Kidney epithelial cell (primary cell): ENCODE measurements around the gene SNX19. TPM values are rescaled to one million over a fixed set of nuclear protein-coding genes. Genes with fewer than 3 reads are reported as not detected.

Experiments
- DNase-seq: peaks from one replicate; pipeline ENCODE4 v3.0.0-alpha.2; 2010; ENCODE audit warnings: low read depth
- H3K27me3 ChIP-seq: 2 replicates; pipeline ENCODE4 v1.6.0; 2011; ENCODE audit warnings: low read length; ENCODE audit not compliant: control insufficient read depth, insufficient read depth
- H3K36me3 ChIP-seq: 2 replicates; pipeline ENCODE4 v1.5.1; 2011; ENCODE audit warnings: low read length; ENCODE audit not compliant: control insufficient read depth, insufficient read depth
- H3K4me3 ChIP-seq: 2 replicates; pipeline ENCODE4 v1.5.1; 2011; ENCODE audit warnings: low read depth, mild to moderate bottlenecking, control low read depth, low read length
- total RNA-seq: library from RNA; depleted of rRNA; stranded (reverse); fragments of >200 nt; gene quantifications from 2 replicates; pipeline ENCODE4 v1.2.3, GENCODE V29; 2015
- TF ChIP-seq, protein P1 (sequence below): IDR thresholded peaks from 2 replicates; pipeline ENCODE4 v1.5.1; 2011; ENCODE audit warnings: mild to moderate bottlenecking, moderate library complexity, low read length, control low read depth, inconsistent platforms; ENCODE audit not compliant: insufficient read depth, poor library complexity, severe bottlenecking

The SNX19 gene
- total RNA-seq, 1 donor from 2014 or later = 96.1 TPM

DNA sequence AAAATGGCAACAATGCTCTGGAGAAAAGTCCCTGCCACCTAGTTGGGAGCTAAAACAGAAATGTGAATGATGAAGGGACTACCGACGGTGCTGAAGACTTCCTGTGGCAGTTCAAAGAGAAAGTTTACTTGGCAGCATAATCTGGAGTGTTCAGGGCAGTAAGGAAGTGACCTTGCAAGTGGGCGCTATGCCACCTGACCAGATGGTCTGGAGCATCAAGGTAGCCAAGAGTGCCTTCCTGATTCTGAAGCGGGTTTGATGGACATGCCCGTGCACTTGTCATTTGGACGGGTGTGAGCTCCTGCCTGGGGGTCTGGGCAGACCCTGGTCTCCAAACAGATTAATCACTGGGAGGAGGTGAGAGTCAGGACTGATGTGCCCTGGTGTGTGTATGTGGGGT lies 1.8 kb upstream of the SNX19 start:
- DNase-seq = no peak
- no peak overlapping the region for H3K4me3 ChIP-seq
- H3K36me3 ChIP-seq = no peaks in the 10 kb centered on the region
- no peaks in the 10 kb centered on the region for H3K27me3 ChIP-seq
- TF ChIP-seq, protein P1, sequence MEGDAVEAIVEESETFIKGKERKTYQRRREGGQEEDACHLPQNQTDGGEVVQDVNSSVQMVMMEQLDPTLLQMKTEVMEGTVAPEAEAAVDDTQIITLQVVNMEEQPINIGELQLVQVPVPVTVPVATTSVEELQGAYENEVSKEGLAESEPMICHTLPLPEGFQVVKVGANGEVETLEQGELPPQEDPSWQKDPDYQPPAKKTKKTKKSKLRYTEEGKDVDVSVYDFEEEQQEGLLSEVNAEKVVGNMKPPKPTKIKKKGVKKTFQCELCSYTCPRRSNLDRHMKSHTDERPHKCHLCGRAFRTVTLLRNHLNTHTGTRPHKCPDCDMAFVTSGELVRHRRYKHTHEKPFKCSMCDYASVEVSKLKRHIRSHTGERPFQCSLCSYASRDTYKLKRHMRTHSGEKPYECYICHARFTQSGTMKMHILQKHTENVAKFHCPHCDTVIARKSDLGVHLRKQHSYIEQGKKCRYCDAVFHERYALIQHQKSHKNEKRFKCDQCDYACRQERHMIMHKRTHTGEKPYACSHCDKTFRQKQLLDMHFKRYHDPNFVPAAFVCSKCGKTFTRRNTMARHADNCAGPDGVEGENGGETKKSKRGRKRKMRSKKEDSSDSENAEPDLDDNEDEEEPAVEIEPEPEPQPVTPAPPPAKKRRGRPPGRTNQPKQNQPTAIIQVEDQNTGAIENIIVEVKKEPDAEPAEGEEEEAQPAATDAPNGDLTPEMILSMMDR = no peak

DNA sequence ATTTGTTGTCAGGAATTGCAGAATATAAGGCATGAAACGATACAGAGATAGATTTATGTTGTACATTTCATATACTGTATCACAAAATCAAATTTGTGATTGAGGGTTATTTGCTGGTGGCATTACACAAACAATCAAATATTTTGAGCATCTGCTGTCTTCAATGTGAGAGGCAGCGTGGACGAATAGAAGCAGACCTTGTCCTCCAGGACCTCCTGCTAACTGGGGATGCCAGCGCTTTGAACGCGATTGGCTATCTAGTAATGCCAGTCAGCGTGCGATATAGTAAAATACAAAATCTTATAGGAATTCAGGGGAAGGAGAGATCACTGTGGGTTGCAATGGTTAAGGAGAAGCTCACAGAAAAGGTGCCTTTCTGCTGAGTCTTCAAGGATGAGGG lies 631 bp upstream of the SNX19 start:
- Histone ChIP-seq H3K36me3 (no peaks in the 10 kb centered on the region), H3K4me3 (peak overlapping the region; percentile 62), H3K27me3 (no peaks in the 10 kb centered on the region)
- no peak for DNase-seq
- TF ChIP-seq, protein P1 = no peak

DNA sequence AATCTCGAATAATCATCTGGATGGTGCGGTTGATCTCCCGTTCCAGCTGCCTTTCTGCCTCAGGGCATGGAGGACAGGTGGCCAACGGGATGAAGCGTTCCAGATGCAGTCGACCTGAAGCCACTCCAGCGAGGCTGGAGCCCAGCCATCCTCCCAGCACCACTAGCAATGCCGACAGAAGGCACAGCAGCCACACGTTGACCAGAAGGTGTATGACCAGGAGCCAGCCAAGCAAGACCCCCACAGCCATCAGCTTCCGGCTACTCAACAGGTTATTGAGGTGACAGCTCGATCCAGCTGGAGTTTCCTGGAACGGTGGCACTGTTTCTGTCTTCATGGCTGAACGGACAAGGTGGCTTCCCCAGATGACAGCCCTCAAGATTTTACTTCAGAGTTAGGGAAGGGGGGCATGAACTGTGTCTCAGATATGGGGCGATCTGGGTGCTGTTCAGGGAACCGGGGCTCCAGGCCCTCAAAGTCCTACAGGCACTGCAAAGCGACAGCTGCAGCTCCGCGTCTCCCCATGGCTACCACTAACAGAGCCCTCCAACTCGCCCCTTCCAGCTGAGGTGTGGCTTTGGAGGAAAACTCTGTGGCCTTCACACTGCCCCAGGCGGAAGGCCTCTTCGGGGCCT lies 559 bp downstream of the SNX19 start:
- H3K36me3 ChIP-seq = no peaks in the 10 kb centered on the region

DNA sequence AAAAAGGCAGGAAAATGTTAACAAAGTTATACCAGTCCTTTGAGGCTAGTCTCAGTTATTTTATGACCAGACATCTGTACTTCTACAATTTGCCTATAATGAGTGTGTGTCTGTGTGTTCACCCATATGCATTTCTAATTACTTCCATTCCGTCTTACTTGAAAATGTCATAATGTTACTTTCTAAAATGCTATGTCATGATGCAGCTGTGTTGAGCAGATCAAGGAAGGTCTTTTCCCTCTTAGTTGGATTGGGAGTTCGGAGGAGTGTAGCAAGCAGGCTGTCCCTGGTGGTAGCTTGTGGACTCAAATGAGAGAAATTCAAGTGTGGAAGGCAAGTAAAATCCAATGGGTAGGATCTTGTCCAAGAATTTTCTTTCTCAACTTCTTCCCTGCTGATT lies 3.0 kb downstream of the SNX19 start:
- no peak for DNase-seq
- no peak overlapping the region for H3K4me3 ChIP-seq
- H3K36me3 ChIP-seq = no peaks in the 10 kb centered on the region
- H3K27me3 ChIP-seq = no peaks in the 10 kb centered on the region
- TF ChIP-seq, protein P1 = no peak

More for the DNA sequence above, 559 bp downstream of the SNX19 start:
- peak overlapping the region; percentile 62 for H3K4me3 ChIP-seq
- no peaks in the 10 kb centered on the region for H3K27me3 ChIP-seq
- DNase-seq = no peak
- TF ChIP-seq, protein P1 = no peak

DNA sequence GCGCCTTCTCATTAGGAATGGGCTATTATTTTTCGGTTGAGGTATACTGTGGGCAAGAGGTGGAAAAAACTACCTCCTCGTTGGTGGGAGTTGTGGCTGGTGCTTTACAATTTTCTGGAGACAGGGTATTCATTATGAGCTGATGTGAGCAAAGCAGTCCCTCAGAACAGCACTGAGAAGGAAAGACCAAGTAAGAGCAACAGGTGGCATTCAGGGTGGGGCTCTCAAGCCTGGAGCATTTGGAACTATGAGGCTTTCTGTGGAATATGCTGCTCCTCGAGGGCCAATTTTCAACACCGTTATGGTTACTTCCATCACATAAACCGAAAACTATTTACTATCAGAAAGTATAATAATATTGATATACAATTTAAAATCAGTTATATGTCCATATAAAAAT lies 3.7 kb downstream of the SNX19 start:
- TF ChIP-seq, protein P1 = no peak
- H3K27me3 ChIP-seq = no peaks in the 10 kb centered on the region
- no peak overlapping the region for H3K4me3 ChIP-seq
- H3K36me3 ChIP-seq = no peaks in the 10 kb centered on the region
- no peak for DNase-seq

DNA sequence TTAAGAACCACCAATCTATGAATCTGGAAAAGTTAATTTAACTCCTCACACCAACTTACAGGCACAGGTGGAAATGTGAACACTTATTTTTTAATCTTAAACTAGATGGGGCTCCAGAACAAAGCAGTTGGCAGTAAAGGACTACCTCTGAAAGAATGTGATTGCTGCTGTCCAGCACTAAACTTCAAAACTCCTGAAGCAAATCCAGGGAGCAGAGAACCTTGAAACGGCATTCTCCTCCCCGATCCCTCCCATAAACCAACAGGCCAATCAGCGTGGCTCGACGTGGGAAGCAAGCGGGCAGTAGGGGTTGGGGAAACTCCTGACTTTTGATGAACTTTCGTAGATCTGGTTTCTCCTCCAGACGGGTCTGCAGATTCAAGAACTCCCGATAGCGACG lies 5.0 kb downstream of the SNX19 start:
- Histone ChIP-seq H3K4me3 (no peak overlapping the region), H3K27me3 (no peaks in the 10 kb centered on the region), H3K36me3 (no peaks in the 10 kb centered on the region)
- DNase-seq = no peak
- TF ChIP-seq, protein P1 = no peak
